ENCODE data around the gene RUNX1.

Gene RUNX1

GRCh38 chr21:34974162-34974981, 74.7 kb downstream of the RUNX1 start:
- ChIA-PET POLR2A (no interaction called here), CTCF (no interaction called here)
- TF ChIP-seq L3MBTL2 (conservative IDR thresholded peaks at IDR 0.05) (no peak), BHLHE40 (IDR thresholded peaks at IDR 0.05; ENCODE audit: borderline replicate concordance) (no peak), FOXM1 (IDR thresholded peaks at IDR 0.05; ENCODE audit: borderline replicate concordance) (no peak), FOXA1 (IDR thresholded peaks at IDR 0.05) (no peak), CTBP1 (IDR thresholded peaks at IDR 0.05; ENCODE audit: borderline replicate concordance) (no peak), ARNT (IDR thresholded peaks at IDR 0.05) (no peak), TARDBP (IDR thresholded peaks at IDR 0.05) (no peak), SUZ12 (IDR thresholded peaks at IDR 0.05) (no peak)
- no peak for DNase-seq (ENCODE audit: extremely low spot score)

DNA sequence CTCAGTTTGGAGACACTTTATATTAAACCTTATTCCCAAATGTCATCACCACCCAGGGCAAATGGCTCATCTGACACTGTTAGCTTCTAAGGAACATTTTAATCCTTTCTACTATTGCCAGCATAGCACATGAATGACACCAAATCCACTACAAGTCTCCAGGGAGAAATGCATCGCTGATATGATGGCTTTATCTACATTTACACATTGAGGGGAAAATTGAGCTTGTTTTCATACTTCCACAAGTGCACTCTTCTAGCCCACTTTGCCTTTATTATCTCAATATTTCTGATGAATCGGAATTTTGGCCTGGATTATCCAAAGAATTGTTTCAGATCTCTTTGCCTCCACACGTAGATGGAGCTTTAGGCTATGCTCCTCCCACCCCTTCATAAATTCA, 75.4 kb downstream of the RUNX1 start:
- POLR2A ChIA-PET: no interaction called here
- DNase-seq (ENCODE audit: extremely low spot score): no peak
- CTCF ChIA-PET: no interaction called here

GRCh38 chr21:34971656-34972055, 77.4 kb downstream of the RUNX1 start:
- ChIA-PET POLR2A (no interaction called here), CTCF (no interaction called here)
- DNase-seq (ENCODE audit: extremely low spot score): no peak
- TF ChIP-seq PKNOX1 (IDR thresholded peaks at IDR 0.05) (no peak), ZNF384 (IDR thresholded peaks at IDR 0.05) (no peak), TARDBP (IDR thresholded peaks at IDR 0.05) (no peak), FOXK2 (IDR thresholded peaks at IDR 0.05) (no peak), SP1 (IDR thresholded peaks at IDR 0.05) (no peak), HDGF (IDR thresholded peaks at IDR 0.05; ENCODE audit: borderline replicate concordance) (no peak), L3MBTL2 (conservative IDR thresholded peaks at IDR 0.05) (no peak), ELF4 (IDR thresholded peaks at IDR 0.05) (no peak)

More for the DNA sequence above, 75.4 kb downstream of the RUNX1 start:
- TF ChIP-seq TARDBP (IDR thresholded peaks at IDR 0.05) (no peak), SUZ12 (IDR thresholded peaks at IDR 0.05) (no peak), CTBP1 (IDR thresholded peaks at IDR 0.05; ENCODE audit: borderline replicate concordance) (no peak)

DNA sequence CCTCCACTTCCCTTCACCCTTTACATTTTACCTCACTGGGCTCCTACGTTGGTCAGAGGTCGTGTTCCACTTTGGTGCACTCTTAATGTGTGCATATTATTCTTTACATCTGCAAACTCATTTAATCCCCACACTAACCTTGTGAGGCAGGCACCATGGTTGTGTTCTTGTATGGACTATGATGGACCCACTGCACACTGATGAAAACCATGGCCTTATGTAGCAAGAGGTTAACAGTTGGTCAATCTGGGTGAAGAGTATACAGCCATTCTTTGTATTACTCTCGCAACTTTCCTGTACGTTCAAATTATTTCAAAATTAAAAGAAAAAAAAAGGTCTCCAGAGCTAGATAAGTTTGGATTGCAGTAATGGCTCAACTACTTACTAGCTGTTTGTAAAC, 78.5 kb downstream of the RUNX1 start:
- ChIA-PET CTCF (no interaction called here), POLR2A (no interaction called here)
- DNase-seq (ENCODE audit: extremely low spot score): no peak
- TF ChIP-seq TARDBP (IDR thresholded peaks at IDR 0.05) (no peak), ELF4 (IDR thresholded peaks at IDR 0.05) (no peak), FOXA1 (IDR thresholded peaks at IDR 0.05) (no peak)

GRCh38 chr21:34970167-34970500, 79.0 kb downstream of the RUNX1 start:
- POLR2A ChIA-PET: no interaction called here
- CTCF ChIA-PET: no interaction called here
- no peak for DNase-seq (ENCODE audit: extremely low spot score)

GRCh38 chr21:34969423-34970166, 79.5 kb downstream of the RUNX1 start:
- TF ChIP-seq L3MBTL2 (conservative IDR thresholded peaks at IDR 0.05): no peak
- TF ChIP-seq HDGF (IDR thresholded peaks at IDR 0.05; ENCODE audit: borderline replicate concordance): no peak
- ChIA-PET POLR2A (no interaction called here), CTCF (no interaction called here)
- DNase-seq (ENCODE audit: extremely low spot score): no peak

More at GRCh38 chr21:34970167-34970500, 79.0 kb downstream of the RUNX1 start:
- TF ChIP-seq SUZ12 (IDR thresholded peaks at IDR 0.05) (no peak), BHLHE40 (IDR thresholded peaks at IDR 0.05; ENCODE audit: borderline replicate concordance) (no peak), TARDBP (IDR thresholded peaks at IDR 0.05) (no peak), PKNOX1 (IDR thresholded peaks at IDR 0.05) (no peak), FOXA1 (IDR thresholded peaks at IDR 0.05) (no peak), SP1 (IDR thresholded peaks at IDR 0.05) (no peak), FOXM1 (IDR thresholded peaks at IDR 0.05; ENCODE audit: borderline replicate concordance) (no peak), FOXK2 (IDR thresholded peaks at IDR 0.05) (no peak), LEF1 (IDR thresholded peaks at IDR 0.05; ENCODE audit: borderline replicate concordance) (no peak), ARNT (IDR thresholded peaks at IDR 0.05) (no peak), HDGF (IDR thresholded peaks at IDR 0.05; ENCODE audit: borderline replicate concordance) (no peak), CTBP1 (IDR thresholded peaks at IDR 0.05; ENCODE audit: borderline replicate concordance) (no peak), ZNF384 (IDR thresholded peaks at IDR 0.05) (no peak), L3MBTL2 (conservative IDR thresholded peaks at IDR 0.05) (no peak), NFRKB (IDR thresholded peaks at IDR 0.05) (no peak), ELF4 (IDR thresholded peaks at IDR 0.05) (no peak)

DNA sequence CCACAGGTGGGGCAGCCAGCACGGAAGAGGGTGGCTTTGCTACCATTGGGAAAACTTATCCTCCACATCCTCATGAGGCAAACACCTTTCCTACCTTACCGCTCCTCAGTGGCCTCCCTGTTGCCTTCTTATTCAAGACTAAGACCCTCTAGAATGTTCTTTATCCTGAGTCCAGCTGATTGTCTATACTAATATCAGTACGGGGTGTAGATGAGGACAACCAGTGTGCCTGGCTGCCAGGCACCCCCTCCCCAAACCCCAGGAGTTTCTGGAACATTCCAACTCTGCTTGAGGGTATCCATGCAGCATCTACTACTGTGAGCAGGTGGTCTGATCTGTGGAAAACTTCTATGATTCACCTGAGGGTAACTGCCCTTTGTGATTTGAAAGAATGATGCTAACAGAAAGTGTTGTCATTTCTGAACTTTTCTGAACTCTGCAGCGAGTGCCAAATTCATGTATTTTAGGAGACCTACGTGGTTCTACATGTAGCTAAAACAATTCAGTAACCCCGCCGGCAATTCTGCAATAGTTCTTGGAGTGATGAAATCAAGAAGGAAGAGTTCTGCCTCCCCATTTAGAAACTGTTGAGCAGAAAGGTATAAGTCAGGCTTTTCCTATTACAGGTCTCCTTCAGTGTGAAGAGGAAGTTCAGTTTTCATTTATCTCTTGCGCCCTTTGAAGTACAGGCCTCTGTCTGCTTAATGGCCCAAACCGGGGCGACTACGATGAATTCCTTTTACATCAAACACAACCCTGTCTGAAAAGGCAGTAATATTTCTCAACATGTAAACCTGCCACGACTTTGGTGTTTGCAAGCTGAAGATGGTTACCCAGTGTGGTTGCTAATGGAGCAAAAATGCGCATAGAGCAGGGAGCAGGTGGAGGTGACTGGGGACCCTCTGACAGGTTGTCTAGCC, 80.4 kb downstream of the RUNX1 start:
- POLR2A ChIA-PET: no interaction called here
- no peak for DNase-seq (ENCODE audit: extremely low spot score)
- CTCF ChIA-PET: interaction anchor here (0.6 kb wide), 1 partner anchor 34 kb away, joined by 3 read pairs; no protein-coding TSS in a partner anchor

More for the DNA sequence above, 80.4 kb downstream of the RUNX1 start:
- TF ChIP-seq PKNOX1 (IDR thresholded peaks at IDR 0.05): no peak
- TF ChIP-seq L3MBTL2 (conservative IDR thresholded peaks at IDR 0.05): no peak
- TF ChIP-seq BHLHE40 (IDR thresholded peaks at IDR 0.05; ENCODE audit: borderline replicate concordance): no peak
- no peak for TF ChIP-seq SUZ12 (IDR thresholded peaks at IDR 0.05)
- no peak for TF ChIP-seq ZNF384 (IDR thresholded peaks at IDR 0.05)
- no peak for TF ChIP-seq ELF4 (IDR thresholded peaks at IDR 0.05)
- no peak for TF ChIP-seq ARNT (IDR thresholded peaks at IDR 0.05)
- no peak for TF ChIP-seq CTBP1 (IDR thresholded peaks at IDR 0.05; ENCODE audit: borderline replicate concordance)
- no peak for TF ChIP-seq SP1 (IDR thresholded peaks at IDR 0.05)
- no peak for TF ChIP-seq NFRKB (IDR thresholded peaks at IDR 0.05)
- no peak for TF ChIP-seq FOXM1 (IDR thresholded peaks at IDR 0.05; ENCODE audit: borderline replicate concordance)
- TF ChIP-seq TARDBP (IDR thresholded peaks at IDR 0.05): no peak
- TF ChIP-seq HDGF (IDR thresholded peaks at IDR 0.05; ENCODE audit: borderline replicate concordance): no peak
- TF ChIP-seq LEF1 (IDR thresholded peaks at IDR 0.05; ENCODE audit: borderline replicate concordance): no peak
- TF ChIP-seq FOXK2 (IDR thresholded peaks at IDR 0.05): no peak
- no peak for TF ChIP-seq FOXA1 (IDR thresholded peaks at IDR 0.05)

All from HEK293T (cell line).